Stimulated activated CD4-positive, alpha-beta T cell treated with anti-CD3 and anti-CD28 coated beads, Interleukin-4, amount 100 ng/mL, for 1 hour (primary cell): ENCODE results near the gene NSUN2.

Source experiments
- DNase-seq: peaks from one replicate; pipeline ENCODE4 v3.0.0-alpha.2; 2020

Gene NSUN2

GRCh38 chr5:6642655-6643054 is 9.8 kb upstream of the NSUN2 start:
- no peak for DNase-seq

GRCh38 chr5:6638236-6638635 is 5.4 kb upstream of the NSUN2 start:
- DNase-seq: no peak

- DNase-seq: no peak
Observed at GRCh38 chr5:6637590-6637989, 4.7 kb upstream of the NSUN2 start.

- no peak for DNase-seq
Observed at GRCh38 chr5:6637022-6637421, 4.2 kb upstream of the NSUN2 start.

GRCh38 chr5:6636293-6636692 is 3.4 kb upstream of the NSUN2 start:
- no peak for DNase-seq

GRCh38 chr5:6634788-6635430 is 2.1 kb upstream of the NSUN2 start:
- DNase-seq: no peak

GRCh38 chr5:6634306-6634705 is 1.5 kb upstream of the NSUN2 start:
- no peak for DNase-seq

GRCh38 chr5:6633469-6634245 is 813 bp upstream of the NSUN2 start:
- no peak for DNase-seq

- DNase-seq: no peak
Observed at GRCh38 chr5:6632324-6632887, 438 bp downstream of the NSUN2 start.

- no peak for DNase-seq
Observed at GRCh38 chr5:6631441-6631840, 1.4 kb downstream of the NSUN2 start.

- no peak for DNase-seq
Observed at GRCh38 chr5:6626508-6626907, 6.3 kb downstream of the NSUN2 start.

GRCh38 chr5:6623941-6624340 is 8.9 kb downstream of the NSUN2 start:
- no peak for DNase-seq

GRCh38 chr5:6623228-6623627 is 9.6 kb downstream of the NSUN2 start:
- DNase-seq: no peak

- DNase-seq: no peak
Observed at GRCh38 chr5:6616632-6617031, 16.2 kb downstream of the NSUN2 start.

GRCh38 chr5:6615034-6615815 is 17.6 kb downstream of the NSUN2 start:
- DNase-seq: no peak

GRCh38 chr5:6611334-6612256 is 21.2 kb downstream of the NSUN2 start:
- no peak for DNase-seq

GRCh38 chr5:6608016-6608415 is 24.8 kb downstream of the NSUN2 start:
- no peak for DNase-seq

- no peak for DNase-seq
Observed at GRCh38 chr5:6607559-6607936, 25.3 kb downstream of the NSUN2 start.

GRCh38 chr5:6606884-6607558 is 25.8 kb downstream of the NSUN2 start:
- DNase-seq: no peak

GRCh38 chr5:6604946-6605345 is 27.9 kb downstream of the NSUN2 start:
- no peak for DNase-seq

- DNase-seq: no peak
Observed at GRCh38 chr5:6604341-6604740, 28.5 kb downstream of the NSUN2 start.

- no peak for DNase-seq
Observed at GRCh38 chr5:6603643-6604042, 29.2 kb downstream of the NSUN2 start.
